GM19324 (cell line): ENCODE measurements around the gene CD36.

ENCODE experiments used
- ATAC-seq: cut with Tn5 transposase; IDR thresholded peaks from one replicate; pipeline ENCODE4 v1.9.1; 2021; ENCODE audit warnings: mild to moderate bottlenecking, moderate library complexity; ENCODE audit not compliant: unreplicated experiment, low FRiP score

Gene CD36

GRCh38 chr7:80623503-80624252, 14.8 kb upstream of the CD36 start:
- no peak for ATAC-seq

GRCh38 chr7:80624763-80625162, 13.7 kb upstream of the CD36 start:
- no peak for ATAC-seq

- ATAC-seq = no peak
These were observed 9.4 kb upstream of the CD36 start for GRCh38 chr7:80629023-80629422.

GRCh38 chr7:80630608-80631405, 7.6 kb upstream of the CD36 start:
- ATAC-seq = no peak

- no peak for ATAC-seq
These were observed 7.0 kb upstream of the CD36 start for GRCh38 chr7:80631421-80631820.

- no peak for ATAC-seq
These were observed 6.3 kb upstream of the CD36 start for GRCh38 chr7:80632139-80632538.

GRCh38 chr7:80632819-80633218, 5.6 kb upstream of the CD36 start:
- ATAC-seq = no peak

GRCh38 chr7:80634505-80634904, 3.9 kb upstream of the CD36 start:
- no peak for ATAC-seq

- ATAC-seq = no peak
These were observed 2.9 kb upstream of the CD36 start for GRCh38 chr7:80635533-80635932.

- ATAC-seq = no peak
These were observed 2.4 kb upstream of the CD36 start for GRCh38 chr7:80635998-80636397.

GRCh38 chr7:80636709-80637108, 1.7 kb upstream of the CD36 start:
- no peak for ATAC-seq

- no peak for ATAC-seq
These were observed 988 bp upstream of the CD36 start for GRCh38 chr7:80637454-80637853.

GRCh38 chr7:80639011-80639410, 569 bp downstream of the CD36 start:
- ATAC-seq = no peak

- no peak for ATAC-seq
These were observed 2.4 kb downstream of the CD36 start for GRCh38 chr7:80640846-80641245.

GRCh38 chr7:80641548-80641947, 3.1 kb downstream of the CD36 start:
- no peak for ATAC-seq

GRCh38 chr7:80642871-80643270, 4.4 kb downstream of the CD36 start:
- ATAC-seq = no peak

- no peak for ATAC-seq
These were observed 5.0 kb downstream of the CD36 start for GRCh38 chr7:80643336-80643915.

- no peak for ATAC-seq
These were observed 5.6 kb downstream of the CD36 start for GRCh38 chr7:80644054-80644453.

- no peak for ATAC-seq
These were observed 7.8 kb downstream of the CD36 start for GRCh38 chr7:80646083-80646865.

- ATAC-seq = no peak
These were observed 9.0 kb downstream of the CD36 start for GRCh38 chr7:80647436-80647835.
